ENCODE measurements around the gene HAND2.

DNA sequence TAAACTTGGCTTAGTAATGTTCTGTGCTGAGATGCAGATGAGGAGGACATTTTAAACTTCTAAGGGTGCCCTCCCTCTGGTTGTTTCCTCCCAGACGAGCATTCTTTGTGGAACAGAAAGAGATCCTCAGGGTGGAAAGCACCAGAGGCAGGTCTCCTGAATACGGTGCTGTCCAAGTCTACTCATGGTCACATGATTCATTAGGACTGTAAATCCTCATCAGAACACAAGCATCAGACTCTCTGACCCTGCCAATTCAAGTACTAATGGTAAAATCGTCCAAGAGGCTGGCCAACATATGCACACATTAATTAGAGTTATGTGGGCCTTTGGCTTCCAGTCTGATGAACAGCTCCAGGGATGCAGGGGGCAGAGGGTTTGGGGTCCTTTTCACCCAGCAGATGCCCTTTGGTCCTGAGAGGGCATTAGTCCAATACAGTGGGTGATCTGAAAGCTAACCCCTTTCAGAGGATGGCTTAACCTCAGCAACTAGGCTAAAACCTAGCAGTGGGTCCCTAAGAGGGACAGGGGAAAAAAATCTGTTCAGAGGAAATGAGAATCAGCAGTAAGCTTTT, 18.2 kb downstream of the HAND2 start:
- TF ChIP-seq, protein P1, sequence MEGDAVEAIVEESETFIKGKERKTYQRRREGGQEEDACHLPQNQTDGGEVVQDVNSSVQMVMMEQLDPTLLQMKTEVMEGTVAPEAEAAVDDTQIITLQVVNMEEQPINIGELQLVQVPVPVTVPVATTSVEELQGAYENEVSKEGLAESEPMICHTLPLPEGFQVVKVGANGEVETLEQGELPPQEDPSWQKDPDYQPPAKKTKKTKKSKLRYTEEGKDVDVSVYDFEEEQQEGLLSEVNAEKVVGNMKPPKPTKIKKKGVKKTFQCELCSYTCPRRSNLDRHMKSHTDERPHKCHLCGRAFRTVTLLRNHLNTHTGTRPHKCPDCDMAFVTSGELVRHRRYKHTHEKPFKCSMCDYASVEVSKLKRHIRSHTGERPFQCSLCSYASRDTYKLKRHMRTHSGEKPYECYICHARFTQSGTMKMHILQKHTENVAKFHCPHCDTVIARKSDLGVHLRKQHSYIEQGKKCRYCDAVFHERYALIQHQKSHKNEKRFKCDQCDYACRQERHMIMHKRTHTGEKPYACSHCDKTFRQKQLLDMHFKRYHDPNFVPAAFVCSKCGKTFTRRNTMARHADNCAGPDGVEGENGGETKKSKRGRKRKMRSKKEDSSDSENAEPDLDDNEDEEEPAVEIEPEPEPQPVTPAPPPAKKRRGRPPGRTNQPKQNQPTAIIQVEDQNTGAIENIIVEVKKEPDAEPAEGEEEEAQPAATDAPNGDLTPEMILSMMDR (IDR thresholded peaks at IDR 0.05) = no peak
- no peak for TF ChIP-seq POLR2A (IDR thresholded peaks at IDR 0.05)

Data from body of pancreas (tissue), 4 donors.